Fibroblast of pulmonary artery (primary cell): ENCODE results near the gene NR2F1-AS1.
"Not testable (repeated sequence)": the region's sequence is repeated elsewhere in the genome, so short reads cannot be mapped to it uniquely, and the experiment has no call there.

Experiments
- DNase-seq: peaks from one replicate; pipeline ENCODE4 v3.0.0-alpha.2; 2010; ENCODE audit warnings: low read depth
- H3K4me3 ChIP-seq: replicated peaks from 2 replicates; pipeline ENCODE4 v1.5.1; 2011; ENCODE audit warnings: low read depth, mild to moderate bottlenecking, control low read depth, low read length, moderate library complexity
- TF ChIP-seq, protein P1 (sequence below): IDR thresholded peaks from 2 replicates; pipeline ENCODE4 v1.5.1; 2011; ENCODE audit warnings: mild to moderate bottlenecking, control low read depth, low read length, inconsistent platforms; ENCODE audit errors: missing control alignments

The NR2F1-AS1 gene

DNA sequence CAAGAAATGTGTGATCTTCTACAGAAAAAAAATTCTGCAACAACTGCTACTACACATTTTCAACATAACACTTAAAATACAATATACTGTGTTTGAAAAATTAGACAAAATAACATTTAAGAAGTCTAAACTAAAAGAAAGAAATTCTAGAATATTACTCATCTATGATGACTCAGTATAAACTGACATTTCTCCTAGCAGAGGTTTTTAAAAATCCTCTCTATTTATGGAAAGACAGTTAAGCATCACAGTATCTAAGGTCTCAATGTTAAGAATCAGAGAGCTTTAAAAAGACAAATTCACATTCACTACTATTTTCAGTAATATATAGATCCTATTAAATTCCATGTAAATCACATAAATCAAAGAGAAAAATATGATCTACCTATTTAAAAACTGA is 61.3 kb downstream of the NR2F1-AS1 start:
- TF ChIP-seq, protein P1, sequence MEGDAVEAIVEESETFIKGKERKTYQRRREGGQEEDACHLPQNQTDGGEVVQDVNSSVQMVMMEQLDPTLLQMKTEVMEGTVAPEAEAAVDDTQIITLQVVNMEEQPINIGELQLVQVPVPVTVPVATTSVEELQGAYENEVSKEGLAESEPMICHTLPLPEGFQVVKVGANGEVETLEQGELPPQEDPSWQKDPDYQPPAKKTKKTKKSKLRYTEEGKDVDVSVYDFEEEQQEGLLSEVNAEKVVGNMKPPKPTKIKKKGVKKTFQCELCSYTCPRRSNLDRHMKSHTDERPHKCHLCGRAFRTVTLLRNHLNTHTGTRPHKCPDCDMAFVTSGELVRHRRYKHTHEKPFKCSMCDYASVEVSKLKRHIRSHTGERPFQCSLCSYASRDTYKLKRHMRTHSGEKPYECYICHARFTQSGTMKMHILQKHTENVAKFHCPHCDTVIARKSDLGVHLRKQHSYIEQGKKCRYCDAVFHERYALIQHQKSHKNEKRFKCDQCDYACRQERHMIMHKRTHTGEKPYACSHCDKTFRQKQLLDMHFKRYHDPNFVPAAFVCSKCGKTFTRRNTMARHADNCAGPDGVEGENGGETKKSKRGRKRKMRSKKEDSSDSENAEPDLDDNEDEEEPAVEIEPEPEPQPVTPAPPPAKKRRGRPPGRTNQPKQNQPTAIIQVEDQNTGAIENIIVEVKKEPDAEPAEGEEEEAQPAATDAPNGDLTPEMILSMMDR, result no peak
- no peak overlapping the region for H3K4me3 ChIP-seq
- DNase-seq, result peak; percentile 18

DNA sequence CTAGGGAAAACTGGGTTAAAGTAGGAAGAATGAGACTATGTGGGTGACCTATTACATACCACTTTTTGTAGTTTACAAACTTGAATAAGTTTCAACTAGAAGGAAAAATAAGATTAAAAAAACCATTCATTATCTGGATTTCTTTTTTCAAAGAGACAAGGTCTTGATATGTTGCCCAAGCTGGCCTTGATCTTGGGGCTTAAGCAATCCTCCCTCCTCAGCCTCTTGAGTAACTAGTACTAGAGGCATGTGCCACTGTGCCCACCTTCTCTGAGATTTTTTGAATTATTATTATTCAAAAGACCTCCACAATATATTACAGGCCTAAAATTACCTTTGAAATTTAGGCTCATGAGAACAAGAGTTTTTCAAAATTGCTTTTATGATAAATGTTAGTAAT is 63.2 kb downstream of the NR2F1-AS1 start:
- DNase-seq, result peak; percentile 18
- no peak overlapping the region for H3K4me3 ChIP-seq
- TF ChIP-seq, protein P1, result no peak

DNA sequence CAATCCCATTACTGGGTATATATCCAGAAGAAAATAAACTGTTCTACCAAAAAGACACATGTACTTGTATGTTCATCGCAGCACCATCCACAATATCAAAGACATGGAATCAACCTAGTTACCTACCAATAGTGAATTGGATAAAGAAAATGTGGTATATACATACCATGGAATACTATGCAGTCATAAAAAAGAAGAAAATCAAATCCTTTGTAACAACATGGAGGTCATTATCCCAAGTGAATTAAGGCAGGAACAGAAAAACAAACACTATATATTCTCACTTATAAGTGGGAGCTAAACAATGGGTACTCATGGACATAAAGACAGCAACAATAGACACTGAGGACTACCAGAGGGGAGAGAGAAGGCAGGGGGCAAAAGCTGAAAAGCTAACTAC is 67.7 kb downstream of the NR2F1-AS1 start:
- no peak for DNase-seq
- no peak overlapping the region for H3K4me3 ChIP-seq
- TF ChIP-seq, protein P1, result no peak

DNA sequence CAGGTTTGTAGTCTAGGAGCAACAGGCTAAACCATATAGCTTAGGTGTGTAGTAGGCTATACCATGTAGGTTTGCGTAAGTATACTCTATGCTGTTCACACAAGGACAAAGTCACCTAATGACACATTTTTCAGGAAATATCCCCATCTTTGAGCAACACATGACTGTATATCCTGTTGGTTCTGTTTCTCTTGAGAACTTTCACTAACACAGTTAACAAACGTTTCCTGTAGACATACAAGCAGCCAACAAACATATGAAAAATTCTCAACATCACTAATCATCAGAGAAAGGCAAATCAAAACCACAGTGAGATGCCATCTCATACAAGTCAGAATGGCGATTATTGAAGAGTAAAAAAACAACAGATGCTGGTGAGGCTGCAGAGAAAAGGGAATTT is 68.2 kb downstream of the NR2F1-AS1 start:
- DNase-seq, result peak; percentile 90
- H3K4me3 ChIP-seq, result no peak overlapping the region
- TF ChIP-seq, protein P1, result no peak

DNA sequence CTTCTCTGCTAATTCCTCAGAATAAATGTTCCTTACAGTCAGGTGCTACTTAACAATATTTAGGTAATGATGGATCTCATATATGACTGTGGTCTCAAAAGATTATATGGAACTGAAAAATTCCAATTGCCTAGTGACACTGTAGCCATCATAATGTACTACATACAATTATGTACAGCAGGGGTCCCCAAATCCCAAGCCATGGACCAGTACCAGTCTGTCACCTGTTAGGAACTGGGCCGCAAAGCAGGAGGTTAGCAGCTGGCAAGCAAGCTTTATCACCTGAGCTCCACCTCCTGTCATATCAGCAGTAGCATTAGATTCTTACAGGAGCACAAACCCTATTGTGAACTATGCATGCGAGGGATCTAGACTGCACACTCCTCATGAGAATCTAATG is 69.6 kb downstream of the NR2F1-AS1 start:
- TF ChIP-seq, protein P1, result no peak
- no peak for DNase-seq
- no peak overlapping the region for H3K4me3 ChIP-seq

DNA sequence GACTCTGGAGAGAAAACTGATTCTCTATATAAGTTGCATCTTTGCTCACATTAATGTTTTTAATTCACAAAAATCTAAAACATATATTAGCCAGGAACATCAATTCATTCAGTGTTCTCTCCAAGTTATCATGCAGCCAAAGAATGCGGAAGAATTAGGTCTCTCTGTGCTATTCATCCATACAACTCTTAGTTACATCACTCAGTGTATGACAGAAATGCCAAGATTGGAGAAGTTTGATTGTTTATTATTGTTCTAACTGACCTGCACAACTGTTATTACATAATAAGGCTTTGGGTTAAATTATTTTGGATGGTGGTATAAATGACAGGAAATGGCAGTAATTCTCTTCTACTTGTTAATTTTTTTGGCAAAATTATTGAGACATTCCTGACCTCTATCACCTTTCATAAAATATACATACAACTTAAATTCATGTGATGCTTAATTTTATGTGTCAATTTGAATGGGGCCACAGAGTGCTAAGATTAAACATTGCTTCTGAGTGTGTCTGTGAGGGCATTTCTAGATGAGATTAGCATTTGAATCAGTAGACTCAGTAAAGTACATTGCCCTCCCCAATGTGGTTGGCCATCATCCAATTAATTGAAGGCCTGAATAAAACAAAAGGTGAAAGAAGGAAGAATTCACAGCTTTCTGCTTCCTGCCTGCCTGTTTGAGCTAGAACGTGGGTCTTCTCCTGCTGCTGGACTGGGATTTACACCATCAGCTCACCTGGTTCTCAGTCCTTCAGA is 70.2 kb downstream of the NR2F1-AS1 start:
- peak; percentile 29 for DNase-seq
- TF ChIP-seq, protein P1, result no peak
- no peak overlapping the region for H3K4me3 ChIP-seq

DNA sequence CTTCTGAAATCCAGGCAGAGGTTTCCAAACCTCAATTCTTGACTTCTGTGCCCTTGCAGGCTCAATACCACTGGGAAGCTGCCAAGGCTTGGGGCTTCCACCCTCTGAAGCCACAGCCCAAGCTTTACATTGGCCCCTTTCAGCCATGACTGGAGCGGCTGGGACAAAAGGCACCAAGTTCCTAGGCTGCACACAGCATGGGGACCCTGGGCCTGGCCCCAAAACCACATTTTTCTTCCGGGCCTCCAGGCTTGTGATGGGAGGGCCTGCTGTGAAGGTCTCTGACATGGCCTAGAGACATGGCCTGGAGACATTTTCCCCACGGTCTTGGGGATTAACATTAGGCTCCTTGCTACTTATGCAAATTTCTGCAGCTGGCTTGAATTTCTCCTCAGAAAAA is 75.5 kb downstream of the NR2F1-AS1 start:
- DNase-seq, H3K4me3 ChIP-seq: not testable (repeated sequence)
